ENCODE results near the gene MINAR2.
A peak's percentile ranks its signal among the peaks of the same experiment; 100 is the strongest.

The MINAR2 gene

DNA sequence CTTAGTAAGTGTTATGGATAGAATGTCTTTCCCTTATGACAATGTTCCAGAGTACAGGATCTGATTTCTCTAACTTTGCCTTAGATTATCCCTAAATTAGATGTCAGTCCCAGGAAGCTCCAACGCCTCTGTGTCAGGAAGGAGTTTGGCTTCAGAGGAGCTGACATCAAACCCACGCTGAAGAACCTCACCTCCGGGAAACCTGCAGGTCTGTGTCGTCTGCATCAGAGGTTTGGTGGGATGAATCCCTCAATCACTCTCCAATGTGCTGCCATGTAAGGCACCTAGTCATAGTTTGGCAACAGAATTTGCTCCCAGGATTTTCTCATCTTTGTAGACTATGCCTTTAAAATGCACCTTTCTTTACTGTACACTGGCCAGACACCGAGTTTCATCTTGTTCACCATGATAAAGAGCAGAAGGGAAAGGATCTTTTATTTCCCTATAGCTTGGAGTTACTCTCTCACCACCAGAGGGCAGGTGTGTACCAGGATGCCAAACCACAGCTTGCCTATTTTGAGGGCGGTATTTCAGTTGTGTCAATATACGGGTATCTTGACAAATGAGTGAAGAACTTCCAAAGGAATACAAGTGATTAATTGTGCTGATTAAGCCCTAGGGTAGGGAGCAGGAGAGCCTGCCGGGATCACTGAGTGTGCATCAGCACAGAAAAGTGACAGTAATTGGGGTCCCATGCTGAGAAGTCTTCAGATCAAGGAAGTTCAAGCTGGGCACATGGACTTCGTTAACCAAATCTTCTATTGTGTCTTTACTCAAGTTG is 23.4 kb downstream of the MINAR2 start:
- DNase-seq (ENCODE audit: low read depth in 2 of 2, low spot score in 1 of 2) = peak in 1 of 2 donors; percentile 9

DNA sequence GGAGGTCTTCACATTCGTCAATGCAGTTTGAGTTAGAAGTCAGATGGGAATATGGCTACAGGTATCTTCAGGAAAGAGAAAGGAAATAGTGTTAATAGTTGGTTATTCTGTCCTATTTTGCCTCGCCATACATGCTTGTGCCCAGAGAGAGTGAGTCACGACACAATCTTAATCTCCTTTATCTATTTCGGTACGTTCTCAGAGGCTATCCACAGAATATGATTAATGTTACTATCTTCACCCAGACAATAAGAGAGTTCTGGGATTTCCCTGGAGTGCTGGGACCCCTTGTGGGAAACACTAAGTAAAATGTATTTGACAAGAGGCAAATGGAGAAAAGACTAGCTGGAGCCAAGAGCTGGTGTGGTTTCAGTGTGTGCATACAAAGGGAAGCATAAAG is 25.5 kb downstream of the MINAR2 start:
- DNase-seq (ENCODE audit: low read depth in 2 of 2, low spot score in 1 of 2) = no peak

DNA sequence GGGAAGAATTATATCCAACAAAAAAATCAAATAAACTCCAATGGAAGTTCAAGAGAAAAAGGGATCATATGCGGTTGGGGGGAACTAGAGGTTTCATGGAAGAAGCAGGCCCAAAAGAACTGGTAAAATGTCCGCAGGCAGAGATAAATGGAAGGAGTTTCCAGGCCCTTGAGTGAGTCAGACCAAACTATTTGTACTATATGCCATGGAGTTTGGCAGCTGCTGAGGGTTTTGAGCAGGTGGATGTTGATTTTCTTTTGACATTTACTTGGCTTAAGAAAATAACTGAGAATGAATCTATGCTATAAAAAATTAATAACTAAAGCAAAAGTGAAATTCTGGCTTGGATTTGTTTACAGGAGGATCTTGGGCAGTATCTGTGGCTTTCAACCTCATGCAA is 33.7 kb downstream of the MINAR2 start:
- no peak for DNase-seq (ENCODE audit: low read depth in 2 of 2, low spot score in 1 of 2)

DNA sequence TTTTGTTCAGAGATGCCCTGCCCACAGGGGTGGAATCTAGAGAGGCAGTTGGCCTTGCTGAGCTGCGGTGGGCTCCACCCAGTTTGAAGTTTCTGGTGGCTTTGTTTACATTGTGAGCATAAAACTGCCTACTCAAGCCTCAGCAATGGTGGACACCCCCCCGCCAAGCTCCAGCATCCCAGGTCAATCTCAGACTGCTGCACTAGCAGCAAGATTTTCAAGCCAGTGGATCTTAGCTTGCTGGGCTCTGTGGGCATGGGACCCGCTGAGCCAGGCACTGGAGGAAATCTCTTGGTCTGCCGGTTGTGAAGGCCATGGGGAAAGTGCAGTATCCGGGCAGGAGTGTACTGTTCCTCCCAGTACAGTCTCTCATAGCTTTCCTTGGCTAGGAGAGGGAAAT is 55.5 kb downstream of the MINAR2 start:
- no peak for DNase-seq (ENCODE audit: low read depth in 2 of 2, low spot score in 1 of 2)

DNA sequence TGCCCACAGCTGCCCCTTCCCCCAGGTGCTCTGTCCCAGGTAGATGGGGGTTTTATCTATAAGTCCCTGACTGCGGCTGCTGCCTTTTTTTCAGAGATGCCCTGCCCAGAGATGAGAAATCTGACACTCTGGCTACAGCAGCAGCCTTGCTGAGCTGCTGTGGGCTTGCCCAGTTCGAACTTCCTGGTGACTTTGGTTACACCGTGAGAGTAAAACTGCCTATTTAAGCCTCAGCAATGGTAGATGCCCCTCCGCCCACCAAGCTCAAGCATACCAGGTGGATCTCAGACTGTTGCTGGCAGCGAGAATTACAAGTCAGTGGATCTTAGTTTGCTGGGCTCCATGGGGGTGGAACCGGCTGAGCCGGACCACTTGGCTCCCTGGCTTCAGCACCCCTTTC is 56.8 kb downstream of the MINAR2 start:
- DNase-seq (ENCODE audit: low read depth in 2 of 2, low spot score in 1 of 2) = no peak

DNA sequence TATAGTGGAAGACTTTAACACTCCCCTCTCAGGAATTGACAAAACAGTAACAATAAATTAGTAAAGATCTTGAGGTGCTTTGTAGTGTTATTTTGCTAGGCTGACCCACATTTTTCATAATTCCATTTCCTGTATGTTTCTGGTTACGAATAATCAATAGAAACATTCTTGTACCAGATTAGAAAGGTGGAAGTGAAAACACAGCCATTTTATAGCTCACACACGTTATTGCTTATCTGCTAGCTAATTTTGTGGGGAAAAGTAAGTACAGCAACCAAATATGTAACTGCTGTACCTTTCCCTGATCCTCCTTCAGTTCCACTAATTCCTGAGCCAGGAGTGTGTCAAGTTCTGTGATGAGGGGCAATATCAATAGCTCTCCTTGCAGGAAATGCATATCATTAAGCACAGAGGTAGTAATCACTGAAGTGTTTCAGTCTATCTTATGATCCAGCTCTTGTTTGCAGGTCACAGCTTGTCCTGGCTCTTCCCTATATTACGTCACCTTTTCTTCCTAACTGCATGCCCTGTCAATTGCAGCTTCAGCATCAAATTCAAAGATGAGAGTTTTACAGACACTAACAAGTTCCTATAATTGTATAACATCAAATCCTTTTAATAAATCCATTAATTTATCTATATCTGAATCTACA is 59.4 kb downstream of the MINAR2 start:
- DNase-seq (ENCODE audit: low read depth in 2 of 2, low spot score in 1 of 2) = no peak
